Measurements from ENCODE around the gene MAP3K5. TPM values are rescaled to one million over a fixed set of nuclear protein-coding genes. Genes with fewer than 3 reads are reported as not detected.

Gene MAP3K5
- total and polyA plus RNA-seq, 2 of the 8 experiments (the other 6 are each of a cell fraction or from before 2014, with no cell fraction given) = 0.63 to 2.6 TPM

- Histone ChIP-seq H3K56ac (replicated peaks; ENCODE audit: insufficient read length, low read depth, low read length) (no peak overlapping the region), H4K91ac (replicated peaks; ENCODE audit: insufficient read length, low read length) (no peak overlapping the region), H3K4ac (replicated peaks; ENCODE audit: insufficient read length, low read depth, low read length) (no peak overlapping the region), H3K4me3 (ENCODE audit: extremely low read depth in 1 of 4, insufficient read depth in 2 of 4, low read depth in 3 of 4, low read length in 4 of 4) (no peak overlapping the region), H2BK12ac (ENCODE audit: low read depth, low read length) (no peak overlapping the region), H2BK120ac (replicated peaks; ENCODE audit: low read depth, low read length) (no peak overlapping the region), H3K79me2 (ENCODE audit: control insufficient read depth in 1 of 2, insufficient read depth in 2 of 2, low read length in 2 of 2) (no peaks in the 10 kb centered on the region), H3K36me3 (ENCODE audit: control insufficient read depth in 2 of 4, insufficient read depth in 4 of 4, low read length in 3 of 4) (no peaks in the 10 kb centered on the region), H3K23me2 (ENCODE audit: low read depth, low read length) (no peaks in the 10 kb centered on the region; the same call in 1 of the 2 replicates), H3K27ac (ENCODE audit: low read depth, low read length) (no peak overlapping the region), H2BK20ac (ENCODE audit: low read length) (no peak overlapping the region), H2BK5ac (ENCODE audit: low read depth, low read length) (peak overlapping the region; percentile 10; the same call in 1 of the 2 replicates), H3K23ac (ENCODE audit: insufficient read length) (no peak overlapping the region), H2AK5ac (ENCODE audit: low read depth, low read length) (peak overlapping the region; percentile 24; the same call in 1 of the 2 replicates), H3K27me3 (replicated peaks in 1 of 4; ENCODE audit: control insufficient read depth in 3 of 4, extremely low read depth in 1 of 4, insufficient read depth in 3 of 4, low read length in 3 of 4) (no peaks in the 10 kb centered on the region), H3K9me3 (ENCODE audit: insufficient read depth in 2 of 2, low read depth in 1 of 2, low read length in 1 of 2) (no peaks in the 10 kb centered on the region), H4K20me1 (replicated peaks in 1 of 2; ENCODE audit: control insufficient read depth in 1 of 2, insufficient read depth in 2 of 2, low read length in 2 of 2) (no peaks in the 10 kb centered on the region), H3K79me1 (ENCODE audit: low read depth, low read length) (no peaks in the 10 kb centered on the region), H3K4me2 (ENCODE audit: insufficient read depth in 1 of 2, low read depth in 2 of 2, low read length in 2 of 2) (no peak overlapping the region), H3K4me1 (replicated peaks in 1 of 4; ENCODE audit: control insufficient read depth in 3 of 4, insufficient read depth in 4 of 4, low read length in 3 of 4) (no peaks in the 10 kb centered on the region; a peak in 1 of 7 replicates), H3K9ac (replicated peaks in 1 of 4; ENCODE audit: extremely low read depth in 1 of 4, low read depth in 3 of 4, low read length in 3 of 4) (no peak overlapping the region), H2AFZ (ENCODE audit: low read length) (no peak overlapping the region), H3K14ac (ENCODE audit: insufficient read length) (no peak overlapping the region), H2BK15ac (ENCODE audit: low read length) (no peak overlapping the region), H4K5ac (ENCODE audit: insufficient read length, low read depth, low read length) (no peak overlapping the region), H3K18ac (ENCODE audit: extremely low read depth, low read length) (no peak overlapping the region), H4K8ac (ENCODE audit: extremely low read depth, insufficient read depth, low read length) (no peak overlapping the region)
- TF ChIP-seq CREB1 (IDR thresholded peaks at IDR 0.05) (no peak), EZH2 (IDR thresholded peaks at IDR 0.05; ENCODE audit: low read depth, low read length, severe bottlenecking) (no peak), PHF8 (conservative IDR thresholded peaks at IDR 0.05; ENCODE audit: low read depth, low read length) (no peak), KDM4A (IDR thresholded peaks at IDR 0.05; ENCODE audit: low read depth, low read length, severe bottlenecking) (no peak), SP4 (IDR thresholded peaks at IDR 0.05; ENCODE audit: low read length) (no peak), SAP30 (IDR thresholded peaks at IDR 0.05; ENCODE audit: insufficient read depth, insufficient replicate concordance, low read length) (no peak), ZNF274 (IDR thresholded peaks at IDR 0.05; ENCODE audit: borderline replicate concordance, extremely low read depth, low read length) (no peak)
- ChIA-PET CTCF (ENCODE audit: partially characterized antibody) (interaction anchor here (0.6 to 1.6 kb wide), 11 partner anchors 9 to 369 kb away, joined by 3 to 6 read pairs (median 3); no protein-coding TSS in a partner anchor), POLR2A (ENCODE audit: partially characterized antibody) (no interaction called here)
- no peak for FAIRE-seq
- 92% methylated on average over 3 of the region's 3 CpGs; no CpG with 5 or more reads in 1 of the 2 experiments for WGBS, 2 experiments (ENCODE audit: extremely low coverage in 1 of 2, insufficient coverage in 1 of 2, insufficient read length in 1 of 2, insufficient replicate concordance in 2 of 2, low coverage in 1 of 2, low lambda C conversion rate in 2 of 2, missing lambda C conversion rate in 1 of 2)
- DNase-seq (ENCODE audit: low read depth in 1 of 2, low spot score in 2 of 2) = no peak
Observed at GRCh38 chr6:136607204-136607931, 184.9 kb downstream of the MAP3K5 start.

Measured in H1 (cell line).